Inflammatory macrophage (primary cell): ENCODE results near the gene NPHS1.
"Not testable (repeated sequence)": the region's sequence is repeated elsewhere in the genome, so short reads cannot be mapped to it uniquely, and the experiment has no call there.

Source experiments
- DNase-seq, 2 donors: peaks; one replicate each; pipeline ENCODE4 v3.0.0-alpha.2; 2020 to 2022

Gene NPHS1

DNA sequence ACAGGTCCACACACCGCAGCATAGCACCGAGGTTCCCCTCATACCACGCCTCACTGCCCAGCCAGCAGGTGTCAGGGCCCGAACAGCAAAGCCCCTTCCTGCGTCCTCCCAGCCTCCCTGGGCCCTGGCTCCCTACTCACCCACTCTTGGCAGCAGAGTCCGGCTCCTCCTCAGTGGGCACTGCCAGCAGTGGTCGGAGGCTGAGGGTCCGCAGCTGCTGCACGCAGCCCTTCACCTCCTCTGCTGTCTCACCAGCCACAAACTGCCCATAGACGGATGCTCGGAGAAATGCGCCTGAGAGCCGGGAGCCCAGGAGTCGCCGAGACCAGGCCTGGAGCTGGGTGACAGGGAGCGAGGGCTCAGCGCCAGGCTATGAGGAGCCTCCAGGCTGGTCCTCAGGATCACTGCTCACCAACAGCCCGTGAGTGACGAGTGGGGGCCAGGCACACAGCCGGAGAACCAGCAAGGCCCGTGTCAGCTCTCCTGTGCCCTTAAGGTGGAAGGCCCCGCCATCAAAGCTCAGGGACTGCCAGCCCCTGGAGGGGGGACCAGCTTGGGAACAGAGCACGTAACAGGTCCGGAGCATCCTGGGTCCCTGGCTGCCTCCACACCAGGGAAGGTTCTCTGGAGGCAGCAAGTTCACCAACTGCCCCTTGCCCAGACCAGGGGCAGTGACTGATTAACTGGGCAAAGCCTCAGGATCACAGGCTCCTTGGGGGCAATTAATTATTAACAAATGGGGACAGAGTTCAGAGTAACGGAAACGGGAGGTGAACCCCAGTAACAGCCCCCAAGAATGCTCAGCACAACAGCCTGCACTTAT lies 39.9 kb downstream of the NPHS1 start, which contains the start of gene PRODH2:
Gene PRODH2 (minus strand): TSS at position 626 of the 823 bp plus-strand sequence. CDS start 40 bp downstream, at position 586.
- DNase-seq: no peak

GRCh38 chr19:35811317-35812219 lies 40.7 kb downstream of the NPHS1 start:
- DNase-seq: no peak

- no peak for DNase-seq
Observed at GRCh38 chr19:35807633-35808032, 44.7 kb downstream of the NPHS1 start.

- no peak for DNase-seq
Observed at GRCh38 chr19:35806597-35806996, 45.7 kb downstream of the NPHS1 start.

GRCh38 chr19:35805526-35806102 lies 46.7 kb downstream of the NPHS1 start:
- DNase-seq: no peak

DNA sequence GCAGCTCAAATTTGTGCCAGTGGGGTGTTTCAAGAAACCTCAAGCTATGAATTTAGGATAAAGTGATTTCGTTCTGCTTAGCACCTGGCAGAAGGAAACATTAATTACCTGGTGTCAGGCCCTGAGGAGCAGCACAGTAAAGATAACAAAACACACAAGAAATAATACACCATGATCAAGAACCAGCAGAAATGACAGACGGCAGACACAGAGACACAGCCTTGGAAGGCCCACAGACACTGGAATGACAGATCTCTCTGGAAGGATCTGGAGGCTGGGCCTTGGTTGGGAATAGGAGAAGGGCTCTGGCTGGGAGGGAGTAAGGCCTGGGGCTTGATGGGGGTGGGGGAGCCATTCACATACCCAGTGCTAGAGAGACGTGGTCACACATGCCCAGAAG lies 50.5 kb downstream of the NPHS1 start:
- DNase-seq: no peak

- no peak for DNase-seq
Observed at GRCh38 chr19:35797663-35798062, 54.6 kb downstream of the NPHS1 start.

DNA sequence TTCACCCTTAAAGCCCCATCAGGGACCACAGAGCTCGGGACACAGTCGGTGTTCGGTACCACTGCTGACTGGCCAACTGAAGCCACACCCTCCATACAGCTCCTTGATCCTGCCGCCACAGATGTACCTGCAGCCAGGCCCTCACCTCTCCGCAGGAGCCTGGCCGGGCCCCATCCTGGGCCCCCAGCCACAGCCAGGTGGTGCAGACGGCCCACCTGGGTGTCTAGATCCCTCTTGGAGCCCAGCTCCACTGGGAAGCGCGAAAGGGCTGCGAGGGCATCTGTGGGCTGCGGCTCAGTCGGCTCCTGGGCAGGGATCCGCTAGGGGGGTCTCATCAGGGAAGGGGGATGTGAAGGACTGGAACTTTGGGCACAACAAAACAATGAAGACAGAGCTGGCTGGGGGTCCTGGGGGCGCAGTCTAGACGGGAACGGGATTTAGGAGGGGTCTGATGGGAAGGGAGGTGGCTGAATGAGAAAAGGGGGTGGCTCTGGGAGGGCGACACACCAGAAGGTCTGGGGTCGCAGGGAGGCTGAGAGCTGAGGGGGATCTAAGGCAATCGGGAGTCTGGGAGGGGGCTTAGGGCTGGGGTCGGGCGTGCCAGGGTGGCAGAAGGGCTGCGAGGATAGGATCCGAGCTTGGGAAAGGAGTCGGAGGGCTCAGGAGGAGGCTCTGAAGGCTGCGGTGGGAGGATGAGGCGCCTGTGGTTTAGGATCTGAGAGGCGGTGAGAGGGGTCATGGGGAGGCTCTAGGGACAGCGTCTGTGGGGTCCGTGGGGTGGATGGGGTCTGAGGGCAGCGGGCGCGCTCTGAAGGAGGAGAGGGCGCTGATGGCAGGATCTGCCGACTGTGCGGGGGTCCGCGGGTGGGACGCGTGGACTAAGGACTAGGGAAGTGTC lies 55.4 kb downstream of the NPHS1 start:
- DNase-seq: no peak

GRCh38 chr19:35795564-35795963 lies 56.7 kb downstream of the NPHS1 start:
- DNase-seq: not testable (repeated sequence)

- no peak for DNase-seq
Observed at GRCh38 chr19:35793381-35794165, 58.7 kb downstream of the NPHS1 start.

DNA sequence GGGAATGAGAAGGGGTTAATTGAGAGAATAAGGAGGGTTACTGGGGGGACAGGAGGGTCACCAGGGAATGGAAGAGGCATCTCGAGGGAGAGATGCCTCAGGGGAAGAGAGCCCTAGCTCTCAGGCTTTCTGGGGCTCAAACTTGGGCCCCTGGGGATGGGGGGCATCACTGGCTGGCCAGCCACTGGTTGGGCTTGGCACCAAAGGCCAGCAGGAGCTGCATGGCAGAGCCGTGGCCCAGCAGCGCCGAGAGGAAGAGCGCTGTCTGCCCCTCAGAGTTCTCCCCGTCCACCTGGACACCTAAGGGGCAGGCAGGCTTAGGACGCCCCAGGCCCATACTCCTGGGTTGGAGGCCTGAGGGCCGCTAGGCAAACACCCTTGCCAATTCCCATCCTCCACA lies 59.4 kb downstream of the NPHS1 start:
- no peak for DNase-seq

- no peak for DNase-seq
Observed at GRCh38 chr19:35792312-35792711, 60.0 kb downstream of the NPHS1 start.

GRCh38 chr19:35791814-35792279 lies 60.5 kb downstream of the NPHS1 start:
- DNase-seq: no peak

DNA sequence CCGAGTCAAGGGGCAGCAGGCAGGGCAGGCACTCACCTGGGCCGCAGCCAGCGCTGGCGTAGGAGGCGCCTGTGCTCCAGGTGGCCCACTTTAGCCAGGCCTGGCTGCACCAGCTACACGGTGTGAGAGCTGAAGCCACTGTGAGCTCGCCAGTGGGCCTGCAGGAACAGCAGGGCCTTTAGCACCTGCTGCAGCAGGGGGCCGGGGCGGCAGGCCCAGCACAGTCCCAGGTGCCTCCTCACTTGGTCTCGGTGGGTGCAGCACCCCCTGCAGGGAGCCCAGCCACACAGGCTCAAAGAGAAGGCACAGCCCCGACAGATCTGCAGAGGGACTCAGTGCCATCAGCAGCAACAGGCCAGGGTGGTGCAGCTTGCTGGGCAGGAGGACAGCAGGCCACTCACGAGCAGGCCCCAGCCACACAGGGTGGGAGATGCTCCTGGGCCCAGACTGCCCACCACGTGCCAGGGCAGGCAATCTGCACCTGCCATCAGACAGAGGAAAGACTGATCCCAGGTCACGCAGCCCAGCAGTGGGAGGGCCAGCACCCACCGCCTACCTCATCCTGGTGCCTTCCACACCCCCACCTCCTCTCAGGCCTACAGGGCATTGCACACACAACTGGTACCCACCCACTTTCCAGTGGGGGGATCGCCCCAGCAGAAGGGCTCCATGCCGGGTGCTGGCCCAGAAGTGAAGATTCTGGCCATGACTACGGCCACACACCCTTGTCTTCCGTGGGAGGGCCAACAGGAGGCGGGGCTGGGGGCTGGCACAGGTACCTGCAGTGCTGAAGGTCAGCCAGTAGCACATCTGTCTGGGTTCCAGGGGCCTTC lies 61.1 kb downstream of the NPHS1 start:
- DNase-seq: no peak

DNA sequence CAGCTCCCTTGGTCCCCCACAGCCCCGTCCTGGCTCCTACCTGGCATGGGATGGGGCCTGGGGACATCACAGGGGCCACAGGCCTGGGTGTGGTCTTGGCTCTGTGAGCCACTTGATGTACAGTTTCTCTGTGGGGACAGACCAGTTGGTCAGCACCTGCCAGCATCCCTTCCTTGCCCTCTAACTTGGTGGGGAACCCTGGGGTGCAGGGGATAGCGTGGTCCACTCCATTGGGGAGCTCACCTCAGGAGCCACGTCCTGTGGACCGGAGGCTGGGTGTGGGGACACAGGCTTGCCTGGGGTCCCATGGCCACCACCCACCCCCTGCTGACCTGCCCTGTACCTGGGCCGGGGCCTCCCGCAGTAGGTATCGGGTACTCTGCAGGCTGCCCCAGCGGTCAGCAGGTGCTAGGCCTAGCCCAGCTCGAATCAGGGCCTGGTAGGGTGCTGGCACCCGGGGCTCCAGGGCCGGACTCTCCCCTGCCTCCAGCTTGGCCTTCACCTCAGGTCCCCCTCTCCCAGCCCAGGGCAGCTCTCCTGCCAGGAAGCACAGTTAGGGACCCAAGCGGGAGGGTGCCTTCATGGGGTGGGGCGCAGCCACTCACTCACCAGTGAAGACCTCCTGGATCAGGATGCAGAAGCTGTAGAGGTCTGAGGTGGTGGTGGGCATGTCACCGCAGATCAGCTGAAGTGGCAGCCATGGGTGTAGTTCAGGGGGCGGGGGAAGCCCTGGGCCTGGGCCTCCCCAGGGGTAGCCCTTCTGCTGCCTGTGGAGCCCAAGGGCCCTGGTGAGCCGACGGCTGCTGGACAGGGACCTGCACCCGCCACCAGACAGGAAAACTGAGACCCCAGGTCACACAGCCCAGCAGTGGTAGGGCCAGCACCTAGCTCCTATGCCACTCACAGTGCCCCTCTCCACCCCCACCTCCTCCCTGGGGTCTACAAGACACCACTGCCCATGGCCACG lies 62.0 kb downstream of the NPHS1 start:
- no peak for DNase-seq

- no peak for DNase-seq
Observed at GRCh38 chr19:35789195-35789977, 62.9 kb downstream of the NPHS1 start.

DNA sequence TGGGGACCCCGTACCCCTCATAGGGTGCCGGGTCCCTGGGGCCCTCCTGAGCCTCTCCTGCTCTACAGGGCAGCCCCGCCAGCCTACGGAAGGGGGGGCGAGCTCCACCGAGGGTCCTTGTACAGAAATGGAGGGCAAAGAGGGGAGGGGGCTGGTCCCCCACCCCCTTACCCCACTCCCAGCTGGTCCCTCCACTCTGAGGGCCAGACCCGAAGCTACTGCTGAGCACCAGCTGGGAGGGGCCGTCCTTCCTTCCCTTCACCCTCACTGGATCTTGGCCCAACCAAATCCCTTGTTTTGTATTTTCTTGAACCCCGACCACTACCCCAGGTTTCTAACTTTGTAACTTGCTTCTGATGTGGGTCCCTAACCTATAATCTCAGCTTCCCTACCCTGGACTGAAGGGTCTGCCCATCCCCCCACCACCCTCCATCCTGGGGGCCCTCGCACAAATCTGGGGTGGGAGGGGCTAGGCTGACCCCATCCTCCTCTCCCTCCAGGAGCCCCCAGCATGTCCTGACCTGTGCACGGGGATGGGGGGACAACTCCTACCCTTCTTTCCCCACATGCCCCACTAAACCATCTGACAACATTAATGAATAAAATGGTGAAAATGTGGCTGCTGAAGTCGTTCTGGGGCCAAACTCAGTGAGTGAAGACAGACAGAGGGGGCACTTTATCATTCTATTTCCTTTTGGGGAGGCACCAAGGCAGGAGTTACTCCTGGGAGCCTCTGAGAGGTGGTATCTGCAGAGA lies 63.9 kb downstream of the NPHS1 start:
- no peak for DNase-seq
